H1 (cell line): ENCODE measurements around the gene RNASET2. TPM values are rescaled to one million over a fixed set of nuclear protein-coding genes. Genes with fewer than 3 reads are reported as not detected.

Experiments used
- CTCF ChIA-PET: fragments of 300-600 bp; sonication (Branson Sonifier 250); formaldehyde crosslinking; loops from one replicate; lab custom pipeline; 2021; ENCODE audit not compliant: partially characterized antibody; lab: Charles Lee
- POLR2A ChIA-PET: fragments of 300-600 bp; sonication (Branson Sonifier 250); formaldehyde crosslinking; loops from one replicate; lab custom pipeline; 2021; ENCODE audit warnings: inconsistent platforms; ENCODE audit not compliant: partially characterized antibody; lab: Charles Lee
- DNase-seq, 2 experiments: peaks; one replicate each; pipeline versions ENCODE4 v3.0.0 to v3.0.0-alpha.2; 2010 to 2022; ENCODE audit warnings: low spot score in 2 of 2, low read depth in 1 of 2, mixed read lengths in 1 of 2
- FAIRE-seq: peaks from 2 replicates; lab custom pipeline; 2011; peaks lifted over from hg19 to GRCh38; lab: Jason Lieb, UNC
- H2AFZ ChIP-seq: 2 replicates; pipeline ENCODE4 v1.8.1; 2012; ENCODE audit warnings: low read length, inconsistent platforms
- H2AK5ac ChIP-seq: 2 replicates; pipeline ENCODE4 v1.6.1; 2013; ENCODE audit warnings: low read depth, low read length
- H2BK120ac ChIP-seq: replicated peaks from 2 replicates; pipeline ENCODE3; 2013; ENCODE audit warnings: low read depth, low read length, inconsistent platforms
- H2BK12ac ChIP-seq: 2 replicates; pipeline ENCODE4 v1.6.1; 2013; ENCODE audit warnings: low read depth, low read length
- H2BK15ac ChIP-seq: 2 replicates; pipeline ENCODE4 v1.6.1; 2013; ENCODE audit warnings: low read length
- H2BK20ac ChIP-seq: 2 replicates; pipeline ENCODE4 v1.6.1; 2013; ENCODE audit warnings: low read length
- H2BK5ac ChIP-seq: 2 replicates; pipeline ENCODE4 v1.6.1; 2013; ENCODE audit warnings: low read depth, low read length
- H3K14ac ChIP-seq: 2 replicates; pipeline ENCODE4 v1.6.1; 2013; ENCODE audit warnings: inconsistent platforms; ENCODE audit not compliant: insufficient read length
- H3K18ac ChIP-seq: 2 replicates; pipeline ENCODE4 v1.6.1; 2013; ENCODE audit warnings: low read length; ENCODE audit errors: extremely low read depth
- H3K23ac ChIP-seq: 2 replicates; pipeline ENCODE4 v1.6.1; 2013; ENCODE audit warnings: inconsistent platforms; ENCODE audit not compliant: insufficient read length
- H3K23me2 ChIP-seq: 2 replicates; pipeline ENCODE4 v1.6.1; 2013; ENCODE audit warnings: low read depth, low read length
- H3K27ac ChIP-seq: 2 replicates; pipeline ENCODE4 v1.6.1; 2011; ENCODE audit warnings: low read depth, low read length, inconsistent platforms
- H3K27me3 ChIP-seq, 4 experiments: replicated peaks in 1 of 4; 1 replicate in 1 of 4; 2 replicates in 3 of 4; pipeline versions ENCODE4 v1.6.1 to v1.8.1; 2011 to 2013; ENCODE audit warnings: low read length in 3 of 4, mild to moderate bottlenecking in 3 of 4, inconsistent platforms in 2 of 4, mixed read lengths in 2 of 4, moderate library complexity in 1 of 4; ENCODE audit not compliant: control insufficient read depth in 3 of 4, insufficient read depth in 3 of 4; ENCODE audit errors: extremely low read depth in 1 of 4
- H3K36me3 ChIP-seq, 4 experiments: 2 replicates each; pipeline versions ENCODE4 v1.6.1 to v1.8.1; 2011 to 2013; ENCODE audit warnings: mild to moderate bottlenecking in 4 of 4, low read length in 3 of 4, moderate library complexity in 2 of 4, control low read depth in 1 of 4, inconsistent platforms in 1 of 4; ENCODE audit not compliant: insufficient read depth in 4 of 4, control insufficient read depth in 2 of 4
- H3K4ac ChIP-seq: replicated peaks from 2 replicates; pipeline ENCODE3; 2013; ENCODE audit warnings: low read length, low read depth, mixed read lengths, inconsistent platforms; ENCODE audit not compliant: insufficient read length
- H3K4me1 ChIP-seq, 4 experiments: replicated peaks in 1 of 4; 1 replicate in 1 of 4; 2 replicates in 3 of 4; pipeline versions ENCODE4 v1.6.1 to v1.8.1; 2011 to 2013; ENCODE audit warnings: low read length in 3 of 4, inconsistent platforms in 2 of 4, mixed read lengths in 1 of 4; ENCODE audit not compliant: insufficient read depth in 4 of 4, control insufficient read depth in 3 of 4
- H3K4me2 ChIP-seq, 2 experiments: 2 replicates each; pipeline versions ENCODE4 v1.6.1 to v1.8.1; 2011 to 2013; ENCODE audit warnings: low read depth in 2 of 2, low read length in 2 of 2, control low read depth in 1 of 2, inconsistent platforms in 1 of 2, mild to moderate bottlenecking in 1 of 2; ENCODE audit not compliant: insufficient read depth in 1 of 2
- H3K4me3 ChIP-seq, 4 experiments: fragments of 200-600, 300-600 bp in 1 of 4; sonication (generic), shearing (Covaris generic), sonication (Bioruptor Twin) in 1 of 4; 2 replicates each; pipeline versions ENCODE4 v1.5.1 to v1.8.1; 2011 to 2016; ENCODE audit warnings: low read length in 4 of 4, low read depth in 3 of 4, control low read depth in 2 of 4, inconsistent platforms in 2 of 4, mild to moderate bottlenecking in 2 of 4, mixed read lengths in 1 of 4, moderate library complexity in 1 of 4; ENCODE audit not compliant: insufficient read depth in 2 of 4; ENCODE audit errors: extremely low read depth in 1 of 4
- H3K56ac ChIP-seq: replicated peaks from 2 replicates; pipeline ENCODE3; 2013; ENCODE audit warnings: low read depth, mild to moderate bottlenecking, mixed read lengths, low read length, inconsistent platforms; ENCODE audit not compliant: insufficient read length
- H3K79me1 ChIP-seq: 2 replicates; pipeline ENCODE4 v1.6.1; 2013; ENCODE audit warnings: low read depth, low read length, control low read depth
- H3K79me2 ChIP-seq, 2 experiments: 2 replicates each; pipeline versions ENCODE4 v1.6.1 to v1.8.1; 2012 to 2013; ENCODE audit warnings: low read length in 2 of 2, mild to moderate bottlenecking in 2 of 2, inconsistent platforms in 1 of 2; ENCODE audit not compliant: insufficient read depth in 2 of 2, control insufficient read depth in 1 of 2
- H3K9ac ChIP-seq, 4 experiments: replicated peaks in 1 of 4; 1 replicate in 1 of 4; 2 replicates in 3 of 4; pipeline versions ENCODE4 v1.6.1 to v1.8.1; 2011 to 2013; ENCODE audit warnings: low read depth in 3 of 4, low read length in 3 of 4, control low read depth in 2 of 4, mild to moderate bottlenecking in 2 of 4, moderate library complexity in 2 of 4, inconsistent platforms in 1 of 4; ENCODE audit errors: extremely low read depth in 1 of 4
- H3K9me3 ChIP-seq, 2 experiments: 2 replicates each; pipeline versions ENCODE4 v1.6.1 to v1.8.1; 2012 to 2013; ENCODE audit warnings: mild to moderate bottlenecking in 2 of 2, moderate library complexity in 2 of 2, control low read depth in 1 of 2, inconsistent platforms in 1 of 2, low read depth in 1 of 2, low read length in 1 of 2, mixed read lengths in 1 of 2; ENCODE audit not compliant: insufficient read depth in 2 of 2
- H4K20me1 ChIP-seq, 2 experiments: replicated peaks in 1 of 2; 2 replicates each; pipeline versions ENCODE3 to v1.8.1; 2011 to 2013; ENCODE audit warnings: inconsistent platforms in 2 of 2, low read length in 2 of 2, mild to moderate bottlenecking in 1 of 2; ENCODE audit not compliant: insufficient read depth in 2 of 2, control insufficient read depth in 1 of 2
- H4K5ac ChIP-seq: 2 replicates; pipeline ENCODE4 v1.6.1; 2013; ENCODE audit warnings: low read length, low read depth, mixed read lengths, inconsistent platforms; ENCODE audit not compliant: insufficient read length
- H4K8ac ChIP-seq: 2 replicates; pipeline ENCODE4 v1.8.0; 2013; ENCODE audit warnings: mild to moderate bottlenecking, moderate library complexity, low read length, inconsistent platforms; ENCODE audit not compliant: insufficient read depth; ENCODE audit errors: extremely low read depth
- H4K91ac ChIP-seq: replicated peaks from 2 replicates; pipeline ENCODE3; 2013; ENCODE audit warnings: low read length, mixed read lengths, inconsistent platforms; ENCODE audit not compliant: insufficient read length
- CHD1 ChIP-seq: IDR thresholded peaks from 2 replicates; pipeline ENCODE4 v1.6.1; 2012; ENCODE audit warnings: low read depth, low read length, improper control_type of control experiment
- CTBP2 ChIP-seq: IDR thresholded peaks from 2 replicates; pipeline ENCODE4 v1.7.0; 2011; ENCODE audit warnings: borderline replicate concordance, mild to moderate bottlenecking, moderate library complexity, mixed read lengths, low read length; ENCODE audit not compliant: insufficient read depth, insufficient read length
- POLR2AphosphoS5 ChIP-seq: IDR thresholded peaks from 2 replicates; pipeline ENCODE4 v1.6.1; 2011; ENCODE audit warnings: low read depth, low read length
- RNF2 ChIP-seq: fragments of 200-900, 300-1000 bp; sonication (generic); IDR thresholded peaks from 2 replicates; pipeline ENCODE4 v1.7.1; 2016; ENCODE audit warnings: borderline replicate concordance, low read depth, mild to moderate bottlenecking, antibody characterized with exemption, low read length; ENCODE audit not compliant: poor library complexity, severe bottlenecking; ENCODE audit errors: missing control alignments
- WGBS, 2 experiments: shearing (Covaris generic) in 1 of 2; methylation state at CpG; one replicate each; pipeline versions ENCODE4 v1.1.6 to v1.1.7; 2013 to 2015; ENCODE audit warnings: low lambda C conversion rate in 2 of 2, mixed read lengths in 2 of 2, inconsistent platforms in 1 of 2, low coverage in 1 of 2, missing lambda C conversion rate in 1 of 2; ENCODE audit not compliant: insufficient replicate concordance in 2 of 2, insufficient coverage in 1 of 2, insufficient read length in 1 of 2; ENCODE audit errors: extremely low coverage in 1 of 2, missing lambda C conversion rate in 1 of 2; 5-methylcytosine and 5-hydroxymethylcytosine counted together
- polyA plus RNA-seq, 7 experiments: library from polyadenylated mRNA; depleted of rRNA in 3 of 7; stranded (reverse) in 5 of 7; unstranded in 2 of 7; fragments of >200 nt in 5 of 7; fragments of 200-250 nt in 2 of 7; gene quantifications; 1 replicate in 5 of 7; 2 replicates in 1 of 7; 4 replicates in 1 of 7; pipeline versions ENCODE4 v1.2.1 to v1.2.3, GENCODE V29; 2011 to 2013; ENCODE audit warnings: missing spikeins in 2 of 7, mixed read lengths in 2 of 7
- total RNA-seq: library from RNA; stranded (reverse); fragmentation: NEBNext Ultra II Directional; extraction: Animal tissue kit (Norgen Biotek cat#: 25700); gene quantifications from 2 replicates; pipeline ENCODE4 v1.2.1, GENCODE V29; 2021

RNASET2 gene
- total and polyA plus RNA-seq, 2 of the 8 experiments (the other 6 are each of a cell fraction or from before 2014, with no cell fraction given) = 15.7 to 22.9 TPM

- H3K14ac ChIP-seq = no peak overlapping the region
- no peak for TF ChIP-seq RNF2
- TF ChIP-seq POLR2AphosphoS5 = no peak
- no peak for TF ChIP-seq CTBP2
- TF ChIP-seq CHD1 = no peak
- TF ChIP-seq, all 59 proteins: peak for 0
- ChIA-PET CTCF (interaction anchor here (0.7 to 3.1 kb wide), 6 partner anchors 10 to 230 kb away, joined by 3 to 8 read pairs (median 4); no protein-coding TSS in a partner anchor), POLR2A (interaction anchor here (0.5 to 1.4 kb wide), 5 partner anchors 9 to 227 kb away, joined by 3 to 4 read pairs (median 3); no protein-coding TSS in a partner anchor)
- no peak overlapping the region for H2BK20ac ChIP-seq
- H3K4me2 ChIP-seq = no peak overlapping the region
- DNase-seq (no peak), FAIRE-seq (no peak)
- no peaks in the 10 kb centered on the region for H3K27me3 ChIP-seq
- no peak overlapping the region for H3K4me3 ChIP-seq
- no peak overlapping the region for H2AK5ac ChIP-seq
- H3K79me1 ChIP-seq = peaks cover 10% of the 10 kb centered on the region
- peaks cover 2 to 3% of the 10 kb centered on the region in 2 experiments for H4K20me1 ChIP-seq
- no peak overlapping the region for H3K23ac ChIP-seq
- no peak overlapping the region for H2BK5ac ChIP-seq
- no peak overlapping the region for H2BK120ac ChIP-seq
- no peak overlapping the region for H3K4ac ChIP-seq
- H3K9me3 ChIP-seq = no peaks in the 10 kb centered on the region
- no peak overlapping the region for H2BK12ac ChIP-seq
- no peak overlapping the region for H4K5ac ChIP-seq
- no peak overlapping the region for H3K27ac ChIP-seq
- H2AFZ ChIP-seq = no peak overlapping the region
- H3K9ac ChIP-seq = no peak overlapping the region
- no peak overlapping the region for H4K8ac ChIP-seq
- peaks cover 0 to 4% (median 1%) of the 10 kb centered on the region in 4 experiments; a peak in 2 of 7 replicates for H3K4me1 ChIP-seq
- no peak overlapping the region for H2BK15ac ChIP-seq
- 92% methylated on average over 12 of the region's 12 CpGs; no CpG with 5 or more reads in 1 of the 2 experiments for WGBS, 2 experiments
- H3K23me2 ChIP-seq = no peaks in the 10 kb centered on the region; the same call in 1 of the 2 replicates
- H3K18ac ChIP-seq = no peak overlapping the region
- no peak overlapping the region for H3K56ac ChIP-seq
- peaks cover 0 to 34% of the 10 kb centered on the region in 2 experiments; a peak in 2 of 4 replicates for H3K79me2 ChIP-seq
- no peak overlapping the region for H4K91ac ChIP-seq
- peaks cover 5 to 64% (median 32%) of the 10 kb centered on the region in 4 experiments for H3K36me3 ChIP-seq
Measured at GRCh38 chr6:167005350-167006159, 49.2 kb upstream of the RNASET2 start.
